ENCODE measurements around the gene TIAM1.

Gene TIAM1

GRCh38 chr21:31159808-31160207 lies 184.3 kb downstream of the TIAM1 start:
- DNase-seq: no peak

GRCh38 chr21:31158789-31159581 lies 185.1 kb downstream of the TIAM1 start:
- no peak for DNase-seq

- DNase-seq: no peak
Observed at GRCh38 chr21:31157756-31158155, 186.3 kb downstream of the TIAM1 start.

- no peak for DNase-seq
Observed at GRCh38 chr21:31156662-31157061, 187.4 kb downstream of the TIAM1 start.

GRCh38 chr21:31156169-31156568 lies 187.9 kb downstream of the TIAM1 start:
- DNase-seq: no peak

- no peak for DNase-seq
Observed at GRCh38 chr21:31151156-31152045, 192.7 kb downstream of the TIAM1 start.

- no peak for DNase-seq
Observed at GRCh38 chr21:31145274-31145673, 198.8 kb downstream of the TIAM1 start.

GRCh38 chr21:31143036-31143435 lies 201.0 kb downstream of the TIAM1 start:
- DNase-seq: no peak

GRCh38 chr21:31142600-31142999 lies 201.5 kb downstream of the TIAM1 start:
- no peak for DNase-seq

GRCh38 chr21:31141389-31142000 lies 202.6 kb downstream of the TIAM1 start:
- DNase-seq: no peak

GRCh38 chr21:31140676-31141075 lies 203.4 kb downstream of the TIAM1 start:
- no peak for DNase-seq

GRCh38 chr21:31140025-31140424 lies 204.0 kb downstream of the TIAM1 start:
- DNase-seq: no peak

- DNase-seq: no peak
Observed at GRCh38 chr21:31137960-31138359, 206.1 kb downstream of the TIAM1 start.

- no peak for DNase-seq
Observed at GRCh38 chr21:31136891-31137290, 207.2 kb downstream of the TIAM1 start.

- no peak for DNase-seq
Observed at GRCh38 chr21:31135531-31136184, 208.4 kb downstream of the TIAM1 start.

GRCh38 chr21:31133243-31133830 lies 210.7 kb downstream of the TIAM1 start:
- DNase-seq: no peak

GRCh38 chr21:31132574-31133242 lies 211.4 kb downstream of the TIAM1 start:
- DNase-seq: no peak

GRCh38 chr21:31130821-31131220 lies 213.2 kb downstream of the TIAM1 start:
- no peak for DNase-seq

GRCh38 chr21:31128234-31128633 lies 215.8 kb downstream of the TIAM1 start:
- DNase-seq: no peak

- DNase-seq: no peak
Observed at GRCh38 chr21:31124010-31124409, 220.1 kb downstream of the TIAM1 start.

- no peak for DNase-seq
Observed at GRCh38 chr21:31119199-31119598, 224.9 kb downstream of the TIAM1 start.

Data from GOT3 (cell line).